GM19395 (cell line): ENCODE results near the gene OR51I2.

Experiments
- ATAC-seq: cut with Tn5 transposase; IDR thresholded peaks from one replicate; pipeline ENCODE4 v1.9.1; 2021; ENCODE audit warnings: mild to moderate bottlenecking, moderate library complexity; ENCODE audit not compliant: unreplicated experiment

The OR51I2 gene

GRCh38 chr11:5449023-5449422, at the start of gene OR51I2:
Gene OR51I2, plus strand, starts transcription at chr11:5449323. Its CDS starts 4,166 bp downstream, at chr11:5453489.
- ATAC-seq = no peak

- no peak for ATAC-seq
Observed at GRCh38 chr11:5405173-5405572, 44.0 kb upstream of the OR51I2 start.

- ATAC-seq = no peak
Observed at GRCh38 chr11:5420993-5421392, 28.1 kb upstream of the OR51I2 start.

- ATAC-seq = no peak
Observed at GRCh38 chr11:5421811-5422210, 27.3 kb upstream of the OR51I2 start, which contains the start of gene OR51Q1. Gene OR51Q1, plus strand, starts transcription at chr11:5422111. Its CDS starts 90 bp downstream, at chr11:5422201.

- no peak for ATAC-seq
Observed at GRCh38 chr11:5423131-5423530, 26.0 kb upstream of the OR51I2 start.

GRCh38 chr11:5441414-5441813, 7.7 kb upstream of the OR51I2 start, which contains the start of gene OR51I1:
Gene OR51I1, minus strand, starts transcription at chr11:5441514. Its CDS starts 0 bp downstream, at chr11:5441514.
- ATAC-seq = no peak

GRCh38 chr11:5443835-5444393, 5.2 kb upstream of the OR51I2 start:
- ATAC-seq = no peak

- ATAC-seq = no peak
Observed at GRCh38 chr11:5449432-5449831, 309 bp downstream of the OR51I2 start.

- no peak for ATAC-seq
Observed at GRCh38 chr11:5460983-5461621, 12.0 kb downstream of the OR51I2 start.

- no peak for ATAC-seq
Observed at GRCh38 chr11:5467527-5467926, 18.4 kb downstream of the OR51I2 start.

- ATAC-seq = no peak
Observed at GRCh38 chr11:5473921-5474320, 24.8 kb downstream of the OR51I2 start.

- ATAC-seq = peak; percentile 95
Observed at GRCh38 chr11:5476186-5476819, 27.2 kb downstream of the OR51I2 start.

GRCh38 chr11:5486003-5486402, 36.9 kb downstream of the OR51I2 start:
- ATAC-seq = no peak

- no peak for ATAC-seq
Observed at GRCh38 chr11:5486421-5486820, 37.3 kb downstream of the OR51I2 start.

- ATAC-seq = no peak
Observed at GRCh38 chr11:5488385-5488784, 39.3 kb downstream of the OR51I2 start, which contains the start of gene OR52D1. Gene OR52D1, plus strand, starts transcription at chr11:5488685. Its CDS starts 22 bp downstream, at chr11:5488707.

GRCh38 chr11:5488798-5489399, 39.8 kb downstream of the OR51I2 start:
- no peak for ATAC-seq

- ATAC-seq = no peak
Observed at GRCh38 chr11:5489576-5490357, 40.6 kb downstream of the OR51I2 start.

- no peak for ATAC-seq
Observed at GRCh38 chr11:5499671-5500070, 50.5 kb downstream of the OR51I2 start.

- no peak for ATAC-seq
Observed at GRCh38 chr11:5500393-5500801, 51.3 kb downstream of the OR51I2 start.

GRCh38 chr11:5504403-5504921, 55.3 kb downstream of the OR51I2 start:
- no peak for ATAC-seq
